Neuronal stem cell (in vitro differentiated cells): Measurements from ENCODE around the gene CCDC54.

Source experiments
- DNase-seq: peaks from one replicate; pipeline ENCODE4 v3.0.0-alpha.2; 2013; ENCODE audit warnings: low spot score
- H2AFZ ChIP-seq: one replicate; pipeline ENCODE4 v1.6.1; 2013; ENCODE audit warnings: mild to moderate bottlenecking, low read length, inconsistent platforms
- H2AK5ac ChIP-seq: 2 replicates; pipeline ENCODE4 v1.6.1; 2013; ENCODE audit warnings: low read depth, mild to moderate bottlenecking, inconsistent platforms, low read length, moderate library complexity, mixed read lengths
- H2BK120ac ChIP-seq: 2 replicates; pipeline ENCODE4 v1.6.1; 2013; ENCODE audit warnings: low read depth, mild to moderate bottlenecking, inconsistent platforms, low read length, moderate library complexity, mixed read lengths
- H2BK12ac ChIP-seq: one replicate; pipeline ENCODE4 v1.6.1; 2013; ENCODE audit warnings: low read length, inconsistent platforms
- H2BK15ac ChIP-seq: 2 replicates; pipeline ENCODE4 v1.6.1; 2013; ENCODE audit warnings: mild to moderate bottlenecking, low read length, inconsistent platforms, mixed read lengths
- H2BK5ac ChIP-seq: one replicate; pipeline ENCODE4 v1.6.1; 2013; ENCODE audit warnings: inconsistent platforms, mild to moderate bottlenecking, low read length, moderate library complexity
- H3K14ac ChIP-seq: one replicate; pipeline ENCODE4 v1.6.1; 2013; ENCODE audit warnings: low read length, inconsistent platforms
- H3K18ac ChIP-seq: 2 replicates; pipeline ENCODE4 v1.6.1; 2013; ENCODE audit warnings: low read length, inconsistent platforms
- H3K23ac ChIP-seq: 2 replicates; pipeline ENCODE4 v1.6.1; 2013; ENCODE audit warnings: low read depth, mild to moderate bottlenecking, mixed read lengths, low read length, inconsistent platforms; ENCODE audit not compliant: poor library complexity
- H3K27ac ChIP-seq: replicated peaks from 3 replicates; pipeline ENCODE4 v1.5.1; 2013; ENCODE audit warnings: low read length, inconsistent platforms
- H3K27me3 ChIP-seq, 3 experiments: 2 replicates each; pipeline ENCODE4 v1.6.1; 2013; ENCODE audit warnings: low read length in 3 of 3, mild to moderate bottlenecking in 2 of 3, inconsistent platforms in 1 of 3, low read depth in 1 of 3, mixed read lengths in 1 of 3, moderate library complexity in 1 of 3; ENCODE audit not compliant: control insufficient read depth in 3 of 3, insufficient read depth in 3 of 3
- H3K36me3 ChIP-seq, 2 donors: replicated peaks in 1 of 2; 2 replicates each; pipeline ENCODE4 v1.6.1; 2013; ENCODE audit warnings: low read length in 2 of 2; ENCODE audit not compliant: control insufficient read depth in 2 of 2, insufficient read depth in 2 of 2
- H3K4ac ChIP-seq: 2 replicates; pipeline ENCODE4 v1.6.1; 2013; ENCODE audit warnings: inconsistent platforms, mild to moderate bottlenecking, low read length, moderate library complexity
- H3K4me1 ChIP-seq, 2 donors: 1 replicate in 1 of 2; 2 replicates in 1 of 2; pipeline ENCODE4 v1.6.1; 2013; ENCODE audit warnings: low read length in 2 of 2, low read depth in 1 of 2; ENCODE audit not compliant: control insufficient read depth in 2 of 2, insufficient read depth in 1 of 2
- H3K4me2 ChIP-seq: one replicate; pipeline ENCODE4 v1.6.1; 2013; ENCODE audit warnings: mild to moderate bottlenecking, low read length, inconsistent platforms; ENCODE audit not compliant: insufficient read depth, poor library complexity, severe bottlenecking
- H3K4me3 ChIP-seq, 2 donors: 2 replicates each; pipeline ENCODE4 v1.5.1; 2013; ENCODE audit warnings: low read length in 2 of 2, mild to moderate bottlenecking in 2 of 2, inconsistent platforms in 1 of 2, moderate library complexity in 1 of 2
- H3K79me1 ChIP-seq: one replicate; pipeline ENCODE4 v1.6.1; 2013; ENCODE audit warnings: low read depth, mild to moderate bottlenecking, inconsistent platforms, low read length, moderate library complexity
- H3K9ac ChIP-seq: one replicate; pipeline ENCODE4 v1.6.1; 2013; ENCODE audit warnings: mild to moderate bottlenecking, low read depth, low read length, inconsistent platforms; ENCODE audit not compliant: poor library complexity
- H3K9me3 ChIP-seq, 2 donors: replicated peaks in 1 of 2; 2 replicates each; pipeline versions ENCODE3 to v1.6.1; 2013; ENCODE audit warnings: low read length in 2 of 2, mild to moderate bottlenecking in 2 of 2, inconsistent platforms in 1 of 2, low read depth in 1 of 2, mixed read lengths in 1 of 2, moderate library complexity in 1 of 2; ENCODE audit not compliant: control insufficient read depth in 2 of 2, insufficient read depth in 1 of 2
- H4K8ac ChIP-seq: one replicate; pipeline ENCODE4 v1.6.1; 2013; ENCODE audit warnings: low read depth, mild to moderate bottlenecking, inconsistent platforms, low read length, moderate library complexity
- H4K91ac ChIP-seq: one replicate; pipeline ENCODE4 v1.6.1; 2013; ENCODE audit warnings: low read length, low read depth, mild to moderate bottlenecking, inconsistent platforms; ENCODE audit not compliant: poor library complexity
- whole genome bisulfite sequencing, 2 donors: extraction: QIAGEN DNeasy Blood & Tissue Kit; methylation state at CpG; one replicate each; pipeline ENCODE4 v1.1.7; 2013; ENCODE audit warnings: missing lambda C conversion rate in 2 of 2, mixed read lengths in 1 of 2; ENCODE audit not compliant: insufficient read length in 2 of 2, insufficient replicate concordance in 1 of 2; ENCODE audit errors: extremely low coverage in 2 of 2; 5-methylcytosine and 5-hydroxymethylcytosine counted together

The CCDC54 gene

DNA sequence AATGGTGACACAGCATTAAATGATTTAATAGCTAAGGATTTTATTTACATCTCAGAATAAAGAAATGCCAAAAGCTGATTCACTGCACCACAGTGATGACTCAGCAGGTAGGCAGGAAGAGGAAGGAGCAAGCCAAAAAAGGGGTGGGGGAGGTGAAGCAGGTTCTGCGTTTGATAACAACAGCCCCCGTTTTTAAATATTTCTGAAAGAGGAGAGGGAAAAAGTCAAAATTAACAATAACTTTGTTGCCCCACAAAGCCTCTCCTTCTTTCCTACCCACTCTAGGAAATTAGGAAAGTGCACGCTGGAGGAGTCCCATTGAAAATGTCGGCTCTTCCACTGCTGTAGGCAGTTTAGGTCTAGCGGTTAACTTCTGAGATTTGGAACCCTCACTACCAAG is 9.9 kb upstream of the CCDC54 start:
- WGBS, 2 donors: no CpG with 5 or more reads among the region's 5 CpGs
- no peak overlapping the region for H3K9ac ChIP-seq
- no peak for DNase-seq

DNA sequence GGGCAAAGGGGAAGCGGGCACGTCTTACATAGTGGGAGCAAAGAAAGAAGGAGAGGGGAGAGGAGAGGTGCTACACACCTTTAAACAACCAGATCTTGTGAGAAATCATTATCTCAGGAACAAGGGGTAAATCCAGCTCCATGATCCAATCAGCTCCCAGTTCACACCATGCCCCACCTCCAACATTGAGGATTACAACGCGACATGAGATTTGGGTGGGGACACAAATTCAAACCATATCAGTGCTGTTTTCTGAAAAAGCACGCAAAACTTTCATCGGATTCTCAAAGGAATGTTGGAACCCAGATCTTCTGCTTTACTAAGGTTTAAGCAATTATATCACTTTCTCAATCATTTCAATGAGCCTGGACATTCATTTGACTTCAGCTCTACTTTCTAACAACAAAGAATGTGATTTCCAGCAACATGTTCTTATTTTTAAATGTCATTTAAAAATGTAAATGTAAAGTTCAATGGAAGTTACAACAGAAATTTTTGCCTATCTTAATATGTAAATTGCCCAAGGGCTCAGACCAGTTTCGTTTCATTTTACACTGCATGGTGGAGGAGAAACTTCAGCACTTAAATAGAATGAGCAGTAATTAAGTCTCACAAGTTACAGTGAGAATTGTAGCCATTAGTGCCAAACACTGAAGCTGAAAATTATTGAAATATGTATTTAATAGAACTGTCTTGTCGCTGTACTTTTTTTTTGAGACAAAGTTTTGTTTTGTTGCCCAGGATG is 8.4 kb upstream of the CCDC54 start:
- Histone ChIP-seq H3K18ac (no peak overlapping the region), H3K27me3 (no peaks in the 10 kb centered on the region), H3K36me3 (no peaks in the 10 kb centered on the region), H3K27ac (no peak overlapping the region), H2BK5ac (no peak overlapping the region), H2BK12ac (no peak overlapping the region), H2AK5ac (no peak overlapping the region), H2BK120ac (no peak overlapping the region), H3K4me2 (no peak overlapping the region), H3K79me1 (no peaks in the 10 kb centered on the region), H3K9ac (no peak overlapping the region), H4K8ac (no peak overlapping the region), H3K4me3 (no peak overlapping the region), H3K14ac (no peak overlapping the region), H3K4ac (no peak overlapping the region), H3K23ac (no peak overlapping the region), H3K4me1 (peaks cover 0 to 1% of the 10 kb centered on the region in 2 donors), H2AFZ (no peak overlapping the region), H4K91ac (no peak overlapping the region), H3K9me3 (no peaks in the 10 kb centered on the region), H2BK15ac (no peak overlapping the region)
- no CpG with 5 or more reads among the region's 8 CpGs for WGBS, 2 donors
- DNase-seq: no peak

More for the DNA sequence above, 9.9 kb upstream of the CCDC54 start:
- Histone ChIP-seq H2BK12ac (no peak overlapping the region), H3K27me3 (no peaks in the 10 kb centered on the region), H3K4me1 (peaks cover 0 to 1% of the 10 kb centered on the region in 2 donors), H3K4ac (no peak overlapping the region), H2BK120ac (no peak overlapping the region), H3K27ac (no peak overlapping the region), H3K18ac (no peak overlapping the region), H3K4me2 (no peak overlapping the region), H2BK5ac (no peak overlapping the region), H2AFZ (peak overlapping the region; percentile 33), H4K8ac (no peak overlapping the region), H2AK5ac (no peak overlapping the region), H2BK15ac (no peak overlapping the region), H3K36me3 (no peaks in the 10 kb centered on the region), H3K14ac (no peak overlapping the region), H3K4me3 (no peak overlapping the region), H3K23ac (no peak overlapping the region), H3K79me1 (no peaks in the 10 kb centered on the region), H4K91ac (no peak overlapping the region), H3K9me3 (no peaks in the 10 kb centered on the region)

DNA sequence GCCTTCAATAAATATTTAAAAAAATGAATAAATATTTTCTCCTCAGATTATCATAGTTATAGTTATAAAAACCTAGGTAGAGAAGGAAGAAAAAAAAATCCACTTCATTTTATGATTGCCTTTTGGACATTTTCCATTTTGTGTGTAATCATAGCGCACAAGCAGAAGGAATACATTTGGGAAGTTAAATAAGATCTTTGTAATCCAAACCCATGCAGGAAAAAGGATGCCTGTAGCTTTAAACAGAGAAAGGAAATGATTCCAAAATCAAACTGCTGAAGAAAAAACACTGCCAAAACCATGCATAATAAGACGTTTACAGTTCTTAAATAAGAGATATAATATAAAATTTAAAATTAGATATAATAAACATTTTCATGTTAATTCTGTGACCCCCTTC is 7.4 kb upstream of the CCDC54 start:
- Histone ChIP-seq H3K9me3 (no peaks in the 10 kb centered on the region), H3K9ac (no peak overlapping the region), H2BK15ac (no peak overlapping the region), H2AK5ac (no peak overlapping the region), H3K4me3 (no peak overlapping the region), H3K4ac (no peak overlapping the region), H3K14ac (no peak overlapping the region), H3K36me3 (no peaks in the 10 kb centered on the region), H3K18ac (no peak overlapping the region), H4K91ac (no peak overlapping the region), H2BK5ac (no peak overlapping the region), H2AFZ (no peak overlapping the region), H3K79me1 (no peaks in the 10 kb centered on the region), H3K27me3 (no peaks in the 10 kb centered on the region), H4K8ac (no peak overlapping the region), H3K27ac (no peak overlapping the region), H3K4me2 (no peak overlapping the region), H2BK120ac (no peak overlapping the region), H3K4me1 (peaks cover 0 to 1% of the 10 kb centered on the region in 2 donors), H2BK12ac (no peak overlapping the region), H3K23ac (no peak overlapping the region)
- WGBS, 2 donors: no CpG with 5 or more reads among the region's 2 CpGs
- DNase-seq: no peak

DNA sequence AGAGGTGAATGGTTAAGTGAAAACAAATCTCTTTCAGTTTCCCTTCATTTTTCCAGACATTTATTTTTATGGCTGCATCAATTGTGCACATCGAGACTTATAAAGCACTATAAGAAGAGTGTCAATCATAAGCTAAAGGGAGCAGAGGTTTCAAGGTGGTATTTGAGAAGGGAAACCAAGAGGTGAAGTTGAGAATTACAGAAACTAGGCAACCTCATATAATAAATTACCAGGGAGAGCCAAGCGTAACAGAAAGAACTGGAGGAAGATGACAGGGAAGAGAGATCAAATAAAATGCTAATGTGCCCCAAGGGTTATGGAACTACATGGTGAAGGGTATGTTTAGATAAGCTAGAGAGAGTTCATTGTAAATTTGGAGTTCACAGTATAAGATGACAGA is 6.3 kb upstream of the CCDC54 start:
- Histone ChIP-seq H3K36me3 (no peaks in the 10 kb centered on the region), H3K4me2 (no peak overlapping the region), H3K4me1 (peaks cover 0 to 1% of the 10 kb centered on the region in 2 donors), H3K23ac (no peak overlapping the region), H3K9me3 (no peaks in the 10 kb centered on the region), H2AFZ (no peak overlapping the region), H2BK12ac (no peak overlapping the region), H2BK15ac (no peak overlapping the region), H4K8ac (no peak overlapping the region), H3K79me1 (no peaks in the 10 kb centered on the region), H3K18ac (no peak overlapping the region), H3K27ac (no peak overlapping the region), H3K4me3 (no peak overlapping the region), H2BK5ac (no peak overlapping the region), H3K27me3 (no peaks in the 10 kb centered on the region), H2BK120ac (no peak overlapping the region), H2AK5ac (no peak overlapping the region), H3K4ac (no peak overlapping the region), H4K91ac (no peak overlapping the region), H3K9ac (no peak overlapping the region), H3K14ac (no peak overlapping the region)
- no CpG with 5 or more reads among the region's 2 CpGs for WGBS, 2 donors
- no peak for DNase-seq
